Spleen (tissue), 11 donors: ENCODE measurements around the gene EHMT2. TPM values are rescaled to one million over a fixed set of nuclear protein-coding genes. Genes with fewer than 3 reads are reported as not detected.

Source experiments
- DNase-seq: peaks from one replicate; pipeline ENCODE4 v3.0.0-alpha.2; 2020
- H3K27ac ChIP-seq, 8 donors: fragments of 200-600 bp; sonication (generic) in 7 of 8; 1 replicate in 4 of 8; 2 replicates in 4 of 8; pipeline versions ENCODE4 v1.5.0 to v1.8.0; 2016 to 2021; ENCODE audit warnings: inconsistent platforms in 4 of 8, mild to moderate bottlenecking in 4 of 8, moderate library complexity in 1 of 8
- H3K27me3 ChIP-seq, 7 donors: fragments of 200-600 bp; sonication (generic) in 6 of 7; replicated peaks in 1 of 7; 1 replicate in 4 of 7; 2 replicates in 3 of 7; pipeline versions ENCODE4 v1.5.0 to v1.8.0; 2016 to 2021; ENCODE audit warnings: inconsistent platforms in 3 of 7, mild to moderate bottlenecking in 1 of 7
- H3K36me3 ChIP-seq, 6 donors: fragments of 200-600 bp; sonication (generic) in 5 of 6; 1 replicate in 4 of 6; 2 replicates in 2 of 6; pipeline versions ENCODE4 v1.5.0 to v1.8.0; 2016 to 2021; ENCODE audit warnings: inconsistent platforms in 2 of 6
- H3K4me1 ChIP-seq, 6 donors: fragments of 200-600 bp; sonication (generic) in 5 of 6; 1 replicate in 3 of 6; 2 replicates in 3 of 6; pipeline versions ENCODE4 v1.5.0 to v1.8.0; 2016 to 2021; ENCODE audit warnings: inconsistent platforms in 3 of 6
- H3K4me3 ChIP-seq, 8 donors: fragments of 200-600 bp; sonication (generic) in 7 of 8; 1 replicate in 4 of 8; 2 replicates in 4 of 8; pipeline versions ENCODE4 v1.5.0 to v1.8.0; 2016 to 2021; ENCODE audit warnings: inconsistent platforms in 4 of 8, mild to moderate bottlenecking in 4 of 8, moderate library complexity in 2 of 8
- H3K9me3 ChIP-seq, 8 donors: fragments of 200-600 bp; sonication (generic) in 7 of 8; 1 replicate in 4 of 8; 2 replicates in 4 of 8; pipeline versions ENCODE4 v1.5.0 to v1.8.0; 2016 to 2021; ENCODE audit warnings: inconsistent platforms in 4 of 8
- CTCF ChIP-seq, 11 experiments: fragments of 200-600 bp in 7 of 11; fragments of 450-650 bp in 4 of 11; sonication (generic) in 4 of 11; IDR thresholded peaks in 8 of 11; conservative IDR thresholded peaks in 3 of 11; 1 replicate in 7 of 11; 2 replicates in 4 of 11; pipeline versions ENCODE4 v1.4.0 to v1.8.0; 2016 to 2021; ENCODE audit warnings: antibody characterized with exemption in 11 of 11, inconsistent platforms in 4 of 11, mild to moderate bottlenecking in 1 of 11
- POLR2A ChIP-seq, 3 donors: fragments of 450-650 bp; IDR thresholded peaks; one replicate each; pipeline ENCODE4 v1.5.1; 2017; ENCODE audit warnings: antibody characterized with exemption in 3 of 3, mild to moderate bottlenecking in 1 of 3
- POLR2AphosphoS5 ChIP-seq, 3 donors: sonication (generic); formaldehyde crosslinking; IDR thresholded peaks; one replicate each; pipeline ENCODE4 v1.5.1; 2017; ENCODE audit warnings: antibody characterized with exemption in 3 of 3
- WGBS, 5 donors: extraction: QIAGEN DNeasy Blood & Tissue Kit in 3 of 5; methylation state at CpG; one replicate each; pipeline versions ENCODE4 v1.1.5 to v1.1.7; 2013 to 2018; 5-methylcytosine and 5-hydroxymethylcytosine counted together
- intact Hi-C: fragments of 100-400 bp; cut with DNase I; formaldehyde crosslinking; loops from one replicate; pipeline ENCODE4 v1.15.0; 2023; ENCODE audit warnings: low total_unique reads
- polyA plus RNA-seq, 3 donors: library from polyadenylated mRNA; stranded (reverse); fragments of 200-250 nt; gene quantifications; one replicate each; pipeline ENCODE4 v1.2.1, GENCODE V29; 2013
- total RNA-seq, 7 donors: library from RNA; depleted of rRNA in 3 of 7; stranded (reverse); fragments of >200 nt in 3 of 7; fragmentation: NEBNext Ultra II Directional in 4 of 7; extraction: Animal tissue kit (Norgen Biotek cat#: 25700) in 4 of 7; gene quantifications; one replicate each; pipeline versions ENCODE4 v1.1.0 to v1.2.1, GENCODE V29; 2016 to 2021
- donor health status: healthy with polysubstance abuse.
- donor health status: DM: no; HTN: no; CAD: no; lungs with moderate emphysema.
- donor health status: DM: no; HTN: no; CAD: no.
- donor health status: Bipolar disorder and iron deficiency.
- donor health status: healthy.
- donor health status: DM: no; HTN: no; CAD: no.
- donor health status: DM: yes; HTN: yes; CAD: no.

The EHMT2 gene
- total and polyA plus RNA-seq, 10 donors: 36.5 to 66.1 (median 50.1) TPM

GRCh38 chr6:31837369-31838113 lies 60.0 kb downstream of the EHMT2 start:
- peak overlapping the region in 7 of 8 donors; percentile 15 to 90 (median 79) for H3K4me3 ChIP-seq
- peak overlapping the region in 7 of 8 donors; percentile 94 to 98 (median 96) for H3K27ac ChIP-seq
- H3K4me1 ChIP-seq: peaks cover 38 to 65% (median 61%) of the 10 kb centered on the region in 6 donors
- TF ChIP-seq POLR2A (IDR thresholded peaks at IDR 0.05): no peak
- no peak for TF ChIP-seq CTCF (IDR thresholded peaks at IDR 0.05 in 8 of 11, conservative IDR thresholded peaks at IDR 0.05 in 3 of 11)
- TF ChIP-seq POLR2AphosphoS5 (IDR thresholded peaks at IDR 0.05): no peak
- intact Hi-C loops: no loop called here
- H3K36me3 ChIP-seq: peaks cover 0 to 66% (median 47%) of the 10 kb centered on the region in 6 donors
- DNase-seq: peak; percentile 5
- 0 to 17% (median 8%) methylated on average over 1 of the region's 1 CpG for WGBS, 5 donors
- no peaks in the 10 kb centered on the region for H3K9me3 ChIP-seq
- H3K27me3 ChIP-seq: no peaks in the 10 kb centered on the region

- Histone ChIP-seq H3K36me3 (peaks cover 0 to 58% (median 46%) of the 10 kb centered on the region in 6 donors), H3K4me3 (peak overlapping the region; percentile 71 to 92 (median 79)), H3K27ac (peak overlapping the region; percentile 92 to 98 (median 96)), H3K9me3 (no peaks in the 10 kb centered on the region), H3K27me3 (no peaks in the 10 kb centered on the region), H3K4me1 (peaks cover 38 to 73% (median 69%) of the 10 kb centered on the region in 6 donors)
- WGBS, 5 donors: 16 to 26% (median 20%) methylated on average over 12 of the region's 12 CpGs
- no peak for TF ChIP-seq CTCF (IDR thresholded peaks at IDR 0.05 in 8 of 11, conservative IDR thresholded peaks at IDR 0.05 in 3 of 11)
- no peak for TF ChIP-seq POLR2AphosphoS5 (IDR thresholded peaks at IDR 0.05)
- TF ChIP-seq POLR2A (IDR thresholded peaks at IDR 0.05): no peak
- intact Hi-C loops: no loop called here
- DNase-seq: no peak
Observed at GRCh38 chr6:31836474-31837368, 60.8 kb downstream of the EHMT2 start.

- DNase-seq: peak; percentile 56
- 7 to 21% (median 11%) methylated on average over 14 of the region's 14 CpGs for WGBS, 5 donors
- H3K4me1 ChIP-seq: peaks cover 45 to 80% (median 75%) of the 10 kb centered on the region in 6 donors
- peak overlapping the region; percentile 92 to 98 (median 96) for H3K27ac ChIP-seq
- no peaks in the 10 kb centered on the region for H3K27me3 ChIP-seq
- no peaks in the 10 kb centered on the region for H3K9me3 ChIP-seq
- intact Hi-C loops: no loop called here
- H3K36me3 ChIP-seq: peaks cover 0 to 51% (median 41%) of the 10 kb centered on the region in 6 donors
- TF ChIP-seq POLR2A (IDR thresholded peaks at IDR 0.05): no peak
- no peak for TF ChIP-seq POLR2AphosphoS5 (IDR thresholded peaks at IDR 0.05)
- no peak for TF ChIP-seq CTCF (IDR thresholded peaks at IDR 0.05 in 8 of 11, conservative IDR thresholded peaks at IDR 0.05 in 3 of 11)
- H3K4me3 ChIP-seq: peak overlapping the region; percentile 71 to 92 (median 79)
Observed at GRCh38 chr6:31836047-31836473, 61.4 kb downstream of the EHMT2 start.
